Heart left ventricle (tissue), 16 donors: ENCODE measurements around the gene IGF2BP3. TPM values are rescaled to one million over a fixed set of nuclear protein-coding genes. Genes with fewer than 3 reads are reported as not detected.

Source experiments
- ATAC-seq, 4 donors: fragments of 200-7000 bp; cut with Tn5 transposase; one replicate each; pipeline ENCODE4 v1.9.1; 2020 to 2022; ENCODE audit warnings: moderate library complexity in 4 of 4, mild to moderate bottlenecking in 3 of 4, moderate number of reproducible peaks in 1 of 4
- DNase-seq, 5 donors: peaks; one replicate each; pipeline ENCODE4 v3.0.0-alpha.2; 2020
- H3K27ac ChIP-seq, 12 donors: fragments of 200-600 bp; sonication (generic) in 4 of 12; one replicate each; pipeline versions ENCODE4 v1.5.0 to v1.8.0; 2016 to 2022; ENCODE audit warnings: mild to moderate bottlenecking in 2 of 12
- H3K27me3 ChIP-seq, 9 donors: fragments of 200-600 bp; sonication (generic) in 2 of 9; one replicate each; pipeline versions ENCODE4 v1.5.1 to v1.8.0; 2016 to 2022; ENCODE audit warnings: mild to moderate bottlenecking in 3 of 9
- H3K36me3 ChIP-seq, 9 donors: fragments of 200-600 bp; sonication (generic) in 2 of 9; one replicate each; pipeline versions ENCODE4 v1.5.0 to v1.8.0; 2018 to 2022; ENCODE audit warnings: mild to moderate bottlenecking in 2 of 9
- H3K4me1 ChIP-seq, 12 donors: fragments of 200-600 bp; sonication (generic) in 4 of 12; one replicate each; pipeline versions ENCODE4 v1.5.0 to v1.8.0; 2016 to 2022; ENCODE audit warnings: mild to moderate bottlenecking in 3 of 12
- H3K4me3 ChIP-seq, 12 donors: fragments of 200-600 bp; sonication (generic) in 4 of 12; one replicate each; pipeline versions ENCODE4 v1.5.0 to v1.8.0; 2017 to 2022; ENCODE audit warnings: mild to moderate bottlenecking in 9 of 12, moderate library complexity in 4 of 12
- H3K9me3 ChIP-seq, 12 donors: fragments of 200-600 bp; sonication (generic) in 4 of 12; one replicate each; pipeline versions ENCODE4 v1.5.0 to v1.8.0; 2016 to 2022; ENCODE audit warnings: mild to moderate bottlenecking in 1 of 12
- POLR2A ChIP-seq, 2 donors: fragments of 450-650 bp; IDR thresholded peaks; one replicate each; pipeline ENCODE4 v1.6.1; 2017; ENCODE audit warnings: antibody characterized with exemption in 2 of 2, mild to moderate bottlenecking in 2 of 2, moderate library complexity in 2 of 2
- WGBS, 4 donors: extraction: QIAGEN DNeasy Blood & Tissue Kit in 2 of 4; methylation state at CpG; one replicate each; pipeline versions ENCODE4 v1.1.5 to v1.1.7; 2013 to 2018; 5-methylcytosine and 5-hydroxymethylcytosine counted together
- intact Hi-C, 10 donors: fragments of 100-400 bp; cut with DNase I; formaldehyde crosslinking; loops; one replicate each; pipeline versions ENCODE4 v1.11.1 to v1.14.2; 2022
- polyA plus RNA-seq, 2 donors: library from polyadenylated mRNA; stranded (reverse); fragments of 200-250 nt; gene quantifications; one replicate each; pipeline ENCODE4 v1.2.3, GENCODE V29; 2013
- total RNA-seq, 9 donors: library from RNA; depleted of rRNA in 2 of 9; stranded (reverse); fragments of >200 nt in 2 of 9; fragmentation: NEBNext Ultra II Directional in 3 of 9; extraction: Animal tissue kit (Norgen Biotek cat#: 25700) in 3 of 9; gene quantifications; one replicate each; pipeline versions ENCODE4 v1.1.0 to v1.2.4, GENCODE V29; 2016 to 2023
- TF ChIP-seq, protein P1 (sequence below), 12 donors: fragments of 200-600 bp; sonication (generic) in 4 of 12; IDR thresholded peaks; one replicate each; pipeline versions ENCODE4 v1.5.0 to v1.8.0; 2018 to 2022; ENCODE audit warnings: antibody characterized with exemption in 12 of 12, mild to moderate bottlenecking in 5 of 12
- donor health status: ischemic (EF 13 %, LVEDD 7.1; RV severe dilation, severe dysfunction).
- donor health status: healthy with polysubstance abuse.
- donor health status: DM: no; HTN: yes; CAD: no.
- donor health status: DM: no; HTN: no; CAD: no.
- donor health status: ischemic (EF 25% LVEDD 6.9; RV normal size, moderate dysfunction).
- donor health status: ischemic (EF 25% LVEDD 5.7; RV mildly dilated, moderate dysfunction).
- donor health status: healthy.
- donor health status: DM: yes; HTN: yes; CAD: no.
- donor health status: ischemic (EF 35%, LVEDD 5.7; RV mildly dilated, moderate dysfunction).
- donor health status: nonischemic (EF 11% LVEDD 7.7; RV severe dilation, severe dysfunction).
- donor health status: DM: yes; HTN: yes; CAD: no.
- donor health status: PGD.
- donor health status: ischemic (EF 29% LVEDD 5.4; RV normal size, mild dysfunction).
- donor health status: nonischemic (EF 23%, LVEDD 6.1; RV moderate dilation, normal function).

IGF2BP3 gene
- total and polyA plus RNA-seq, 11 donors, result 0.27 to 2.2 (median 0.50) TPM; not detected in 5

DNA sequence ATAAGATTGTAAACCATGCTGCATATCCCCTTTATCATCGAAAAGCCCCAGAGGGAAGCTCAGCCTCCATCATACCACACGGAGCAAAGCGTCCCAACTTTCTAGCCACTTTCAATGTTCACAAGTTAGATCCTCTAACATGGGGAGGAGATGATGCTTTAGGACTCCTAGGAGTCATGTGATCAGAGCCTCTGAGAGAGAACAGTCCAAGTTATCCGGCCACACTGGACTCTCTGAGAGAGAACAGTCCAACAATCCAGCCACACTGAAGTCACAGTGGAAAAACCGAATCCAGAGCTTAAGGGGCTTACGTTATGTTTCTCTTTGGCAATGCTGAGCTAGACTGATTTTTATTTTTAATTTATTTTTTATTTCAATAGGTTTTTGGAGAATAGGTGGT, 98.6 kb downstream of the IGF2BP3 start:
- no peak overlapping the region for H3K4me3 ChIP-seq
- no peaks in the 10 kb centered on the region for H3K36me3 ChIP-seq
- intact Hi-C loops, result no loop called here
- no peak for DNase-seq
- TF ChIP-seq POLR2A (IDR thresholded peaks at IDR 0.05), result no peak
- TF ChIP-seq, protein P1, sequence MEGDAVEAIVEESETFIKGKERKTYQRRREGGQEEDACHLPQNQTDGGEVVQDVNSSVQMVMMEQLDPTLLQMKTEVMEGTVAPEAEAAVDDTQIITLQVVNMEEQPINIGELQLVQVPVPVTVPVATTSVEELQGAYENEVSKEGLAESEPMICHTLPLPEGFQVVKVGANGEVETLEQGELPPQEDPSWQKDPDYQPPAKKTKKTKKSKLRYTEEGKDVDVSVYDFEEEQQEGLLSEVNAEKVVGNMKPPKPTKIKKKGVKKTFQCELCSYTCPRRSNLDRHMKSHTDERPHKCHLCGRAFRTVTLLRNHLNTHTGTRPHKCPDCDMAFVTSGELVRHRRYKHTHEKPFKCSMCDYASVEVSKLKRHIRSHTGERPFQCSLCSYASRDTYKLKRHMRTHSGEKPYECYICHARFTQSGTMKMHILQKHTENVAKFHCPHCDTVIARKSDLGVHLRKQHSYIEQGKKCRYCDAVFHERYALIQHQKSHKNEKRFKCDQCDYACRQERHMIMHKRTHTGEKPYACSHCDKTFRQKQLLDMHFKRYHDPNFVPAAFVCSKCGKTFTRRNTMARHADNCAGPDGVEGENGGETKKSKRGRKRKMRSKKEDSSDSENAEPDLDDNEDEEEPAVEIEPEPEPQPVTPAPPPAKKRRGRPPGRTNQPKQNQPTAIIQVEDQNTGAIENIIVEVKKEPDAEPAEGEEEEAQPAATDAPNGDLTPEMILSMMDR (IDR thresholded peaks at IDR 0.05), result no peak
- H3K27me3 ChIP-seq, result no peaks in the 10 kb centered on the region
- peaks cover 0 to 10% (median 0%) of the 10 kb centered on the region in 12 donors for H3K4me1 ChIP-seq
- no peak overlapping the region for H3K27ac ChIP-seq
- WGBS, 4 donors, result 76 to 84% (median 80%) methylated on average over 6 of the region's 6 CpGs
- H3K9me3 ChIP-seq, result no peaks in the 10 kb centered on the region
- ATAC-seq, result no peak

GRCh38 chr7:23369695-23370404, 100.4 kb downstream of the IGF2BP3 start:
- TF ChIP-seq POLR2A (IDR thresholded peaks at IDR 0.05), result no peak
- TF ChIP-seq, protein P1 (IDR thresholded peaks at IDR 0.05), result no peak
- no peaks in the 10 kb centered on the region for H3K9me3 ChIP-seq
- H3K4me1 ChIP-seq, result peaks cover 0 to 10% (median 0%) of the 10 kb centered on the region in 12 donors
- ATAC-seq, result no peak
- H3K27me3 ChIP-seq, result no peaks in the 10 kb centered on the region
- no peak overlapping the region for H3K4me3 ChIP-seq
- 87% methylated on average over 5 of the region's 5 CpGs for WGBS, 4 donors
- no peaks in the 10 kb centered on the region for H3K36me3 ChIP-seq
- DNase-seq, result no peak
- no peak overlapping the region for H3K27ac ChIP-seq
- intact Hi-C loops, result no loop called here

DNA sequence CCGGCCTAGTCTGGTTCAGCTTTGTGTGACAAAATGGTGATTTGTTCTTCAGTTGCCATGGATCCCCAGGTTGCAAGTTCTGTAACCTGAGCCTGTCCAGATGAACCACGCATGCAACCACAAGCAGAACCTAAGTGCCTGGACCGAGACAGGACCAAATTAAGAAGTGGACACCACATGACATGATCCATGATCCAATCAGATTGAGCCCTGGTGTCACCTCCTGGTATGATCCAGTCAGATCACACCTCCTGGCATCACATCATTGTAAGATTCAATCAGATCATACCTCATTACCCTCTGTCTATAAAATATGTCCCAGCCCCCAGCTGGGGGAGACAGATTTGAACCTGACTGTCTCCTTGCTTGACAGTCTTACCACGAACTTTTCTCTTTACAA, 101.2 kb downstream of the IGF2BP3 start:
- WGBS, 4 donors, result 87 to 94% (median 92%) methylated on average over 4 of the region's 4 CpGs
- Histone ChIP-seq H3K36me3 (no peaks in the 10 kb centered on the region), H3K4me3 (no peak overlapping the region), H3K4me1 (peaks cover 0 to 10% (median 0%) of the 10 kb centered on the region in 12 donors), H3K9me3 (no peaks in the 10 kb centered on the region), H3K27ac (no peak overlapping the region), H3K27me3 (no peaks in the 10 kb centered on the region)
- no peak for ATAC-seq
- DNase-seq, result no peak
- intact Hi-C loops, result no loop called here
- TF ChIP-seq, protein P1 (IDR thresholded peaks at IDR 0.05), result no peak
- TF ChIP-seq POLR2A (IDR thresholded peaks at IDR 0.05), result no peak

- no peak for DNase-seq
- 94 to 99% (median 97%) methylated on average over 2 of the region's 2 CpGs for WGBS, 4 donors
Observed at GRCh38 chr7:23358152-23358674, 112.1 kb downstream of the IGF2BP3 start.

More at GRCh38 chr7:23358152-23358674, 112.1 kb downstream of the IGF2BP3 start:
- H3K36me3 ChIP-seq, result no peaks in the 10 kb centered on the region
- H3K27ac ChIP-seq, result no peak overlapping the region
- H3K4me1 ChIP-seq, result no peaks in the 10 kb centered on the region
- intact Hi-C loops, result no loop called here
- no peak for ATAC-seq
- no peaks in the 10 kb centered on the region for H3K9me3 ChIP-seq
- TF ChIP-seq, protein P1 (IDR thresholded peaks at IDR 0.05), result no peak
- TF ChIP-seq POLR2A (IDR thresholded peaks at IDR 0.05), result no peak
- H3K27me3 ChIP-seq, result peaks cover 0 to 9% (median 0%) of the 10 kb centered on the region in 9 donors
- H3K4me3 ChIP-seq, result no peak overlapping the region
